Transverse colon (tissue), 4 donors: ENCODE data around the gene IL1RAPL1.

Experiments used
- EP300 ChIP-seq: sonication (generic); formaldehyde crosslinking; IDR thresholded peaks from one replicate; pipeline ENCODE4 v1.6.1; 2017; ENCODE audit warnings: antibody characterized with exemption, low read depth
- POLR2A ChIP-seq: fragments of 450-650 bp; IDR thresholded peaks from one replicate; pipeline ENCODE4 v1.6.1; 2016; ENCODE audit warnings: antibody characterized with exemption, mild to moderate bottlenecking, moderate library complexity
- POLR2AphosphoS5 ChIP-seq, 3 donors: sonication (generic); formaldehyde crosslinking; IDR thresholded peaks; one replicate each; pipeline ENCODE4 v1.6.1; 2016; ENCODE audit warnings: antibody characterized with exemption in 3 of 3
- TF ChIP-seq, protein P1 (sequence below), 5 experiments: fragments of 200-600 bp in 3 of 5; fragments of 450-650 bp in 2 of 5; sonication (generic) in 3 of 5; IDR thresholded peaks; 1 replicate in 2 of 5; 2 replicates in 3 of 5; pipeline ENCODE4 v1.5.1; 2016 to 2017; ENCODE audit warnings: antibody characterized with exemption in 5 of 5, inconsistent platforms in 3 of 5, mild to moderate bottlenecking in 2 of 5, moderate library complexity in 1 of 5

DNA sequence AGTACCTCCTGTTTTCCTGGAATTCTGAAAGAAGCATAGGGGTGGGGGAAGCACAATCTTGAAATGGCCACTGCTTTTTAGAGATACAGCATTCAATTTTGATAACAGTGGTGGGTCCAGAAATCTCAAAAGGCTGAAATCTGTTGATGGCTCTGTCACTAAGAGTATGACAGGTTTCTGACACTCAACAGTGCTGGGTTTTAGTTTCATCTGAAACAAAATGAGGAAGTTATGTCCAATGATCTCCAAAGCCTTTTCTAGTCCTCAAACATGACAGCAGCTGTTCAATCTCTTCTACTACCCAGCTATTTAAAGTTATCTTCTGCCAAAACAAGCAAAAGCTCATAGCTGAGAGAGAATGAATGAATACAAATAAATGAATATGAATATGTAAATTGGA is 110.5 kb downstream of the IL1RAPL1 start:
- TF ChIP-seq, protein P1, sequence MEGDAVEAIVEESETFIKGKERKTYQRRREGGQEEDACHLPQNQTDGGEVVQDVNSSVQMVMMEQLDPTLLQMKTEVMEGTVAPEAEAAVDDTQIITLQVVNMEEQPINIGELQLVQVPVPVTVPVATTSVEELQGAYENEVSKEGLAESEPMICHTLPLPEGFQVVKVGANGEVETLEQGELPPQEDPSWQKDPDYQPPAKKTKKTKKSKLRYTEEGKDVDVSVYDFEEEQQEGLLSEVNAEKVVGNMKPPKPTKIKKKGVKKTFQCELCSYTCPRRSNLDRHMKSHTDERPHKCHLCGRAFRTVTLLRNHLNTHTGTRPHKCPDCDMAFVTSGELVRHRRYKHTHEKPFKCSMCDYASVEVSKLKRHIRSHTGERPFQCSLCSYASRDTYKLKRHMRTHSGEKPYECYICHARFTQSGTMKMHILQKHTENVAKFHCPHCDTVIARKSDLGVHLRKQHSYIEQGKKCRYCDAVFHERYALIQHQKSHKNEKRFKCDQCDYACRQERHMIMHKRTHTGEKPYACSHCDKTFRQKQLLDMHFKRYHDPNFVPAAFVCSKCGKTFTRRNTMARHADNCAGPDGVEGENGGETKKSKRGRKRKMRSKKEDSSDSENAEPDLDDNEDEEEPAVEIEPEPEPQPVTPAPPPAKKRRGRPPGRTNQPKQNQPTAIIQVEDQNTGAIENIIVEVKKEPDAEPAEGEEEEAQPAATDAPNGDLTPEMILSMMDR (IDR thresholded peaks at IDR 0.05), result no peak
- no peak for TF ChIP-seq POLR2A
- no peak for TF ChIP-seq POLR2AphosphoS5 (IDR thresholded peaks at IDR 0.05)
- TF ChIP-seq EP300, result no peak
